ENCODE results near the gene NECTIN1. TPM values are rescaled to one million over a fixed set of nuclear protein-coding genes. Genes with fewer than 3 reads are reported as not detected.

Gene NECTIN1
- total RNA-seq, 1 donor from 2014 or later: 232 TPM

- no peak for DNase-seq (ENCODE audit: low spot score)
These were observed 15.5 kb downstream of the NECTIN1 start for GRCh38 chr11:119713359-119714040.

DNA sequence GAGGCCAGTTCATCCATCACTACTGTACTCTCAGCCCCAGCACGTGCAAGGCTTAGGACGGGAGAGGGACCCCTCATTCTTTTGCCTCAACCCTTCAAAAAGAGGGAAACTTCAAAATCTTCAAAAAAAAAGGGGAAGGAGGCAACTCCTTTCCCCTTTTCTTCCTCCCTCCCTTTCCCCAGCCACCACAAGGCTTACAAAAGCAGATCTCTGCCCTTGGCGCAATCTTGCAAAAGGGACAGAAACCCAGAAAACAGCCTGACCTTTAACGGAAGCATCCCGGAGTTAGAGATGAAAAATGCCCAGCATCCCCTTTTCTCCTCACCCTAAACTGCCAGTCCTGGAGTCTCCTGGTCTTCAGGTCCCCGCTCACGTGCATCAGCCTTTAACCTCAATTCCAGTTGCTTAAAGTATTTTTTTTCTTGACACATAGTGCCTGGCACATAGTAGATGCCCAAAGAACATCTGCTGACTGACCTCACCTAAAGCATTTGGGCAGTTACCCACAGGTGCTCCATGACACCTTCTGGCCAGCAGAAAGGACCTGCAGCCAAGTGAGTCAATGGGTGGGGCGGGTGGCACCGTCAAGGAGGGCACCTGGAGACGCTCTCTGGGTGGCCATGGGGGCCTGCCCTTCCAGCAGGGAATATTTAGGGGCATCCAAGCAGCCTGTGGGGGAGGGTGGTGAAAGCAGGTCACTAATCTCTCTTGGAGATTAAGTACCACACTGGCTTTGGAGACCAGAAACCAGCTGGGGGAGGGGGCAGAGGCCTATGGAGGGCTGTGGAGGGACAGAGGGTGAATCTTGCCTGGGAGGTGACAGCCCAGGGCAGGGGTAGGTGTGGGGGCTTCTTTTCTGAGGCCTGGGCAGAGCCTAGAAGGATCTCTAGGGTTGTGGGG is 16.3 kb downstream of the NECTIN1 start:
- DNase-seq (ENCODE audit: low spot score): no peak

DNA sequence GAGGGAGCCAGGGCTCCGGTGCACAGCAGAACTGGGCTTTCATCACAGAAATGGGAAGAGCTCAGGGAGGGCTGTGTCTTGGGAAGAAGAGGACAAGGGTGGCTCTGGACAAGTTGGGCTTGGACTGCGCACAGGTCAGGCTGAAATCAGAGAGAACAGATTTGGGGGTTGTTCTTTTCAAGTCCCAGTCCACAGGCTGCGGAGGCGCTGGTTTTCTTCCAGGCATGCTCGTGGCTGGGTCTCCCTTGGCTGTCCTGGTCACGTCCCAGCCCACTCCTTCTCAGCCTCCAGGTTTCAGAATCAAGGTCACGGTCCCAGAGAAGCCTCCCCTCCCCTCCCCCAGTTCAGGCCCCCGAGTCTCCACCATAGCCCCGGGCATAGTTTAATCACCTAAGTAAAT is 17.0 kb downstream of the NECTIN1 start:
- DNase-seq (ENCODE audit: low spot score): no peak

GRCh38 chr11:119711476-119711875 is 17.5 kb downstream of the NECTIN1 start:
- DNase-seq (ENCODE audit: low spot score): no peak

GRCh38 chr11:119710417-119710816 is 18.6 kb downstream of the NECTIN1 start:
- DNase-seq (ENCODE audit: low spot score): no peak

GRCh38 chr11:119709638-119710346 is 19.2 kb downstream of the NECTIN1 start:
- no peak for DNase-seq (ENCODE audit: low spot score)

DNA sequence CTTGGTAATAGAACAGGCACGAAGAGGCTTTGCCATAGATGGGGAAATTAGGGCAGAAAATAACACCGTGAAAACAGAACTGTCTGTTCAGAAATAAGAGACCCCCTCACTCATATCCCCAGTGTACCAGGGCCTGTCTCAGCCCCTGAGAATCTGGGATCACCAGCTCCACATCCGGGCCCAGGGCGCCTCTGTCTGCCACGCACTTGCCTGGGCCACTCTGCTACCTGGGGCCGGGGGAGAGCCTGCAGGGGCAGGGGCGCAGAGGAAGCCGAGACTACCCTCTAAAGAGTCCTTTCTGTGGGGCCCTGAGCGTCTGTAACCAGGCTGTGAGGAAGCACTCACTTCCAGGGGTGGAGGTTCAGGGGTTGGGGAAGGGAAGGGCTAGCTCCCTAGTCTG is 19.8 kb downstream of the NECTIN1 start:
- DNase-seq (ENCODE audit: low spot score): no peak

DNA sequence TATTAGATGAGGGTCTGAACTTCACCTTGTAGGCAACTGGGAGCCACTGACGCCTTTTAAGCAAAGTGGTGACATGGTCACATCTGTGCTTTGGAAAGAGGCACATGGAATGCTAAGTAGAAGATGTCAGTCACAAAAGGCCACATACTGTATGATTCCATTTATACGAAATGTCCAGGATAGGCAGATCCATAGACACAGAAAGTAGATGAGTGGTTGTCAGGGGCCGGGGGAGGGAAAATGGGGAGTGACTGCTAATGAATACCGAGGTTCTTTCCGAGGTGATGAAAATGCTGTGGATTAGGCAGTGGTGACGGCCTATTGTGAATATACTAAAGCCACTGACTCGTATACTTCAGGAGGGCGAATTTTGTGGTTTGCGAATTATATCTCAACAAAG is 20.6 kb downstream of the NECTIN1 start:
- no peak for DNase-seq (ENCODE audit: low spot score)

- no peak for DNase-seq (ENCODE audit: low spot score)
These were observed 22.1 kb downstream of the NECTIN1 start for GRCh38 chr11:119706887-119707286.

DNA sequence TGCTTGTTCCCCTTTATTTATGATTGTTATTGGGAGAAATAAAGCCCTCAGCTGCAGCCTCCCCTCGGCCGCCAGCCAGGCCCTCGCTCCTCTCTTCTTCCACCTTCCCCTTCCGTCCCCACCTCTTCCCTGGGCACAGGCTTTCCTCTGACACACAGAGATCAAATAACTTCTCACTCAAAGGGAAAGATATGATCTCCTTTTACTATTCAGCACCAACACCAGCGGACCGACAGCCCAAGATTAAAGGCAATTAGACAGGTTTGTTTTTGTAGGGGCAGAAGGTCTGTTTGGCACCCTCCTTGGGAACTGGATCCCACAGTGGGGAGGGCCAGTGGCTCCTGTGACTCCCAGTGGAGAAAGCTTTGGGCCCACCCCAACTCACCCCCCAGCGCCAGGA is 23.0 kb downstream of the NECTIN1 start:
- no peak for DNase-seq (ENCODE audit: low spot score)

- DNase-seq (ENCODE audit: low spot score): no peak
These were observed 23.6 kb downstream of the NECTIN1 start for GRCh38 chr11:119705362-119705761.

- DNase-seq (ENCODE audit: low spot score): no peak
These were observed 24.2 kb downstream of the NECTIN1 start for GRCh38 chr11:119704849-119705248.

- DNase-seq (ENCODE audit: low spot score): peak; percentile 70
These were observed 27.1 kb downstream of the NECTIN1 start for GRCh38 chr11:119701591-119702549.

DNA sequence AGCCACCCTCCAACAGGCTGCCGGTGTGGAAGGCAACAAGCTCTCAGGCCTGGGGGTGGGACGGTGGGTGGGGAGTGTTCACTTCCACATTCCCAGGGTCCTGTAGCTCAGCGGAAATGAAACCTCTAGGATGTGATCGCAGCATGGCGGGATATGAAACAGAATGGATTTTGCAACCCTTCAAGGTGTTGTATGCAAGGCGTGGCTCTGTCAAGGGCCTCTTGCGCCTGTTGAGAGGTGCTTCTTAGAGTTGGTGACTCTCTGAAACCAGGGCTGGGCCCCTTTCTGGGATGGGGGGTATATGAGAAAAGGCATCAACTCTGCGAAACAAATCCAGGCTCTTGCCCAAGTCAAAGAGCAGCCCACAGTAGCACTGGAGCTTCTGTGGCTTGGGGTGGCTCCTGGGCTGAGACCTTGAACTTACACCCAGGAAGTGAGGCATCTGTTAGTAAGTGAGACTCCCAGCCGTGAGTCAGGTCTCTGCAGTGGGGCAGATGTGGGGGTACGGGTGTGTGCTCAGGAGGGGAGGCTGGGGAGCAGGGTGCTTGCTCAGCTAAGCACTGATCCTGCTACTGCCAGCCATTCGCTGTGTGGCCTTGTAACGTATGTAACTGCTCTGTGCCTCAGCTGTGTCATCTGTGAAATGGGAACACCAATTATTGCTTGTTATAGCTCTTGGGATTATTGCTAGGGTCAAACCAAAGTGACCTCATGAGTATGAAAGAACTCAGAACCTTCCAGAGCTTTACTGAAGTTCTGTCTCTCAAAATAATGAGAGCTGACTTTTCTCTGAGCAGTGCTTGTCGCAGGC is 28.3 kb downstream of the NECTIN1 start:
- DNase-seq (ENCODE audit: low spot score): no peak

DNA sequence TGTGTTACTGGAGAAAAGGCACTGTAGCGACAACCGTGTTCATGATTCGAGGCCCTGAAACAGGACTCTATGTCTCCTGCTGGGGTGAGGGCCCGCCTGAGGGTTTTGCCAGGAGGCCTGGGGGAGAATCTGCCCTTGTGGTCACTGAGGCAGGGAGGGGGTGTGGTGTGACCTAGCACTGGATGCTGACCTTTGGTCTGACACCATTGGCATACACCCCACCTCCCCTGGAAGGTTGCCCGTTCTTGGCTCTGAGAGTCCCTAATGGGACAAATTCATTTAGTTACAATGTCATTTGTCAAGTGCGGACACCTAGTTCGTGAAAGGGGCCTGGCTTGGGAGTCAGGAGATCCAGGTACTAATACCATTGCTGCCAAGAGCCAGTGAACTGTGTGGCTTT is 29.0 kb downstream of the NECTIN1 start:
- no peak for DNase-seq (ENCODE audit: low spot score)

DNA sequence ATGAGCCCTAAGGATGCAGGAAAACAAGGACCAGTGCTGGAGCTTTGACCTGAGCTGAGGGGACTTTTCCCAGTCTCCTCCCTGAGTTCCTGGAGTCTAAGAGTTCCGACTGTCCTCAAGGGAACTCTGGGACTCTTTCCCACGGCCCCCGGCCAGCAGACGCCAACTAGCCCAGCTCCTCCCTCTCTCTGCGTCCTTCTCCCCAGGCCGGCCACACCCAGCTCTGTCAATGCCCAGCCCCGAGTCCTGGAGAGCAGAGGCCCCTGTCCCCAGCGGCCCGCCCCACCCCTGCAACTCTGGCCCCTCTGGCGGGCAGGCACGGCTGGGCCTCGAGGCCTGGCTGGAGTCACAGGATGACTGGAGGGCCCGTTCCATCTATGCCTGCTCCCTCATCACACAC is 29.8 kb downstream of the NECTIN1 start:
- DNase-seq (ENCODE audit: low spot score): peak; percentile 73

- no peak for DNase-seq (ENCODE audit: low spot score)
These were observed 31.1 kb downstream of the NECTIN1 start for GRCh38 chr11:119697882-119698281.

- no peak for DNase-seq (ENCODE audit: low spot score)
These were observed 31.6 kb downstream of the NECTIN1 start for GRCh38 chr11:119697445-119697844.

GRCh38 chr11:119696378-119697222 is 32.4 kb downstream of the NECTIN1 start:
- DNase-seq (ENCODE audit: low spot score): peak; percentile 96
